Measurements from ENCODE around the gene BMP3.

- TF ChIP-seq POLR2A (IDR thresholded peaks at IDR 0.05) (no peak), CTCF (IDR thresholded peaks at IDR 0.05) (no peak)
These were observed 9.6 kb downstream of the BMP3 start for GRCh38 chr4:81040012-81040659.
